NCI-H2196 treated with DMSO at 0.1 percent for 48 hours (cell line): ENCODE results near the gene CPEB1.
A peak's percentile ranks its signal among the peaks of the same experiment; 100 is the strongest.

Source experiments
- DNase-seq: peaks from one replicate; lab custom pipeline; 2025; ENCODE audit not compliant: unreplicated experiment; lab: John Stamatoyannopoulos, UW

CPEB1 gene

DNA sequence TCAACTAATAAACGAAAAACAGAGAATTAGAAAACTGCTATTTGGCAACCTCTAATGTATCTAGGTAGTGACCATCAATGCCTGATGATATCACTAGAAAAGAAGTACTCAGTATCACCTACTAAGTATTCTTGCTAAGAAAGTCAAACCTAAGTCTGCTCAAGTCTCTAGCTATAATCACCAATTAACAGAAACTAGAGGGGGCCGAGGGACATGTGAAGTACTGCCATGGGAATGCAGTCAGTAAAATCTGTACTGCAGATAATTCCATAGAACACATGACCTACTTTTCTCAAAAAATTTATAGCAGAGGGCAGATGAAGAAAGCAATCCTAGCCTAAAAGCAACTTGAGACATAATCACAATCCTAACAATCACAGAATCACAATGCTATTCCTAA is 51.4 kb downstream of the CPEB1 start:
- DNase-seq = no peak

GRCh38 chr15:82595203-82595602 is 52.0 kb downstream of the CPEB1 start:
- no peak for DNase-seq

DNA sequence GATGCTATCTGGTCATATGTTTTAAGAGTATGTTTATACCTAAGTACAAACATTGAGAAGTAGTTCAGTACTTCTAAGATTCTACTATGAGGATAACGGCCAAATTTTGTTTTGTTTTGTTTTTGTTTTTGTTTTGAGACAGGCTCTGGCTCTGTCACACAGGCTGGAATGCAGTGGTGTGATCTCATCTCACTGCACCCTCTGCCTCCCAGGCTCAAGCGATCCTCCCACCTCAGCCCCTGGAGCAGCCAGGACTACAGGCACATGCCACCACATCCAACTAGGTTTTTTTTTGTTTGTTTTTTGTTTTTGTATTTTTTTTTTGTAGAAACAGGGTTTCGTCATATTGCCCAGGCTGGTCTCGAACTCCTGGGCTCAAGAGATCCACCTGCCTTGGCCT is 59.4 kb downstream of the CPEB1 start:
- DNase-seq = no peak

DNA sequence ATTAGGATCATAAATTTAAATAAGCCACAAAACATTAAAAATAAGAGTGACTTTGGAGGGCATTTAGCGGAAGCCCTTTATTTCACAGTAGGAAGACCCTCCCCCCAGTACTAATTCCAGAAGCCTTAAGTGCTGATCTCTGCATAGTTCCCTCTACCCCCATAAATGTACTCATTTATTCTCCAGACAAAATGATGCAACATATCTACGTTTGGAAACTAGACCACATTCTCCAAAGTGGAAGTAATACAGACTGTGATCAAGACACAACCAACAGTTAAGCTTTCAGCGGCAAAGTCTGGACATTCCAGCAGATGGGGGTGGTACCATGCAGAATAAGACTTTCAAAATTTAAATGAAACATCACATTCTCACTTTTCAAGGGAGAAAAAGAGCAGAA is 62.1 kb downstream of the CPEB1 start:
- no peak for DNase-seq

- no peak for DNase-seq
These were observed 66.5 kb downstream of the CPEB1 start for GRCh38 chr15:82580713-82581112.

GRCh38 chr15:82575335-82575734 is 71.8 kb downstream of the CPEB1 start:
- DNase-seq = no peak

DNA sequence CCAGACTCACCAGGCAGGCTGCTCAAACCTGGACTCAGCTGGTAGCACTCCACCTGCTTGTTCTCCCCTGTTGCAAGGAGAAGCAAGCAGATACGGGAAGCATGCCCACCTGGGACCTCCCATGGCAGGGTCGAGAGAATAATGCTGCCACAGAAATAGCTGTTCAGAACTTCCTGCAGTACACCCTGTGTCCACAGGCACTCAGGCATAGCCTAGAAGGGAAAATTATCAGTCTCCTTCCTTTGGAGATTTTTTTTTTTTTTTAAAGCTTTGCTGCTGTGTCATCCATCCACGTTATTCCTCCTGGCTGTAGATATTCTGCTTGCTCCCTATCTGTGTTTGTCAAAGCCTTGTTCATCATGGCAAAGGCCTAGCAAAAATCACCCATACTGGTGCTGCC is 74.2 kb downstream of the CPEB1 start:
- DNase-seq = no peak

- DNase-seq = no peak
These were observed 74.9 kb downstream of the CPEB1 start for GRCh38 chr15:82572311-82572710.

DNA sequence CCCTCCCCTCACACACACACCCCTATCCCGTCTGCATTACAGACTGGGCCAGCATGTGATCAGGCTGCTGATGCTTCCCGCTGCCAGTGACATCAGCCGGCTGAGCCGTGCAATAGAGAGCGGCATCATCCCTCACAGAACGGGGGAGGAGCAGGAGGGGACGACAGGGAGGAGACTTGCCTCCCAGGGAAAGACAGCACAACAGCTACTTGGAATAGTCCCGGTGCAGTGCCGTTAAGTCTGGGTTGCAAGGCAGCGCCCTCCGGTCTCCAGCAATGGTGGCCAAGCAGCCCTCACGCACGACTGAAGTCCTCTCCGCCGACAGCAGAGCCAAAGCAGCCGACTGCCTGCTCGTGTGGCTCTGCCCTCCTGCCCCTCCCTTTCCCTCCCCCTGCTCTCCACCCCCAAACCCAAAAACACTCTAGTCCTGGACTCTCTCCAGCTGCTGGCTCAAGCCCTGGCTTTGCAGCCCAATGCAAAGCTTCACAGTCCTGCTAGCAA is 75.4 kb downstream of the CPEB1 start:
- DNase-seq = peak; percentile 11

GRCh38 chr15:82570721-82571508 is 76.2 kb downstream of the CPEB1 start:
- no peak for DNase-seq

- DNase-seq = no peak
These were observed 77.3 kb downstream of the CPEB1 start for GRCh38 chr15:82569834-82570233.

- DNase-seq = no peak
These were observed 78.2 kb downstream of the CPEB1 start for GRCh38 chr15:82568986-82569385.

DNA sequence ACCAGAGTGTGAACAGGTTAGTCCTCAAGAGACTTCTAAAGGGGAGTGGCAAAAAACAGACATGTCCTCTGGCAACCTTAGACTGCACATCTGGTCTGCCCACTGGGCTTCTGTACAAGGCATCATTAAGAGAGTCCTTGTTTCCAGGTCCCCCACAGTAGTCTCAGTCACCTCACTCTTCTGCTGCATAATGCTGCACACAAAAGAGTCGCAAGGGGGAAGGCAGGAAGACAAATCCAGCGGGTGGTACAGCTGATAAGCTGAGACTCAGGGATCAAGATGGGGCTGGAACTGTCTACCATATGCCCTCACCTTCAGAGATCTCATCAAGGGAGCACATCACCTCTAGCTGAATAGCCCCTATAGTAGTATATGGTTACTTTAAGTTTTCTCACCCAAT is 79.5 kb downstream of the CPEB1 start:
- DNase-seq = no peak

- DNase-seq = no peak
These were observed 80.5 kb downstream of the CPEB1 start for GRCh38 chr15:82566690-82567089.

- no peak for DNase-seq
These were observed 88.7 kb downstream of the CPEB1 start for GRCh38 chr15:82558502-82558901.

DNA sequence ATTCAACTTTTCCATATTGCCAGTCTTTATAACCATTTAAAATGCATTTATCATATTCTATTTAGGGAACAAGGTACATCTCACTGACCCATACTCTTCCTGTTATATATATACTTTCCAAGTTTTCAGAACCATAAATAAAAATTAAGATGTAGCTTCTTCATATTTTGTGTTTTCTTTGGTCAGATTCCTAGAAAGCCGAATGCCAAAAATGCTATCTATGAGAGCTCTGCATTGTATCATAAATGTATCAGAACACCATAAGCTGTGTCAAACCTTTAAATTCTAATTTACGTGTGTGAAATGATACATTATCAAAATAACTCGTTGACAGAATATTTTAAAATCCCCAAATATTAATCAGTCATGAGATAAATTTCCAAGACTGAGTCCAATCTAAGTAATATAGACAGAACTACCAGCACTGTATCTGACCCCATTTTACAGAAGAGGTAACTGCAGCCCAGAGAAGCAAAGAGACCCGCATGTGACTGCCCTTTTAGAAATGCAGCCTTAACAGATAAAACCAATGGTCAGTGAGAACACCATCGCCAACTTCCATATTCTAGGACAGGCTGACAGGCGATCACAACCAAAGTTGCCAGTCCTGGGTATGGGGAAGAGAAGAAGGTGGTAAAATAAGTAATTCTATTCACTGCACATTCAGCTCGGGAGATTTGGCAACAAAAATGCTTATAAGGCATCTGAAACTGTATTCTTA is 90.7 kb downstream of the CPEB1 start:
- DNase-seq = no peak

- DNase-seq = no peak
These were observed 92.3 kb downstream of the CPEB1 start for GRCh38 chr15:82554849-82555248.

GRCh38 chr15:82554351-82554750 is 92.8 kb downstream of the CPEB1 start:
- DNase-seq = no peak

DNA sequence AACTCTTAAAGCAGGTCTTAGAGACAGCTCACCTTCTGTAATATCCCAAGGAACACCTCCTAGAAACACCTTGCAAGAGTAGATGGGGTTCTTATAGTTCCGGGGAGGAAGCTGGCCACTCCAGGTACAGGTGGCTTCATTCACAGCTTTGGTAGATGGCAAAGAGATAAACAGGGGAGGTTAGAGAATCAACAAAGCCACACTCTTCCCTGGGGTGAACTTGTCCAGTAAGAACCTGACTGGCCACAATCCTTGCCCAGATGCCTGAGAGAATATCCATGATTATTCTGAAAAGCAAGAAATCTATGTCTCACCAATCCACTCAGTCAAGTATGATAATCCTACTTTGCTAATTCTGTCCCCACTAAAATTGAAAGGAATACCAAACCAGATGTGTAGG is 93.3 kb downstream of the CPEB1 start:
- DNase-seq = no peak

DNA sequence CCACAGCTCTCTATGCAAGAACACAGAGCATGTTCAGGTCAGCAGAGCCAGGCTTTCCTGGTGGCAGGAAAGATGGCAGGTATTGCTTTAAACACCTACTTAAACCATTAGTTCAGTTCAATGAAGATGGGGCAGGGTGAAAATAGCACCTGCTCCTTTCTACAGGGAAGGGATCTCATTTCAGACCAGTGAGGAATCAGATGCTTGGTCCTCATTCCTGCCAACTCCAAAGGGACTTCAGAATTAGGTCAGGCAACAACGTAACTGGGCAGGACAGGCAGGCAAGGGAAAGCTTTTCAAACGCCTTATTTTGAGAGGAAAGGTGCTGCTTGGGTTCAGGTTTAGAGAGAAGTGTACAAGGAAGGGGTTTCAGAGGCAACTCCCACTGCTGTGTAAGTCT is 94.3 kb downstream of the CPEB1 start:
- no peak for DNase-seq

GRCh38 chr15:82551646-82552247 is 95.4 kb downstream of the CPEB1 start:
- no peak for DNase-seq

- DNase-seq = no peak
These were observed 97.9 kb downstream of the CPEB1 start for GRCh38 chr15:82549199-82549665.
